SK-N-SH (cell line): ENCODE results near the gene GPR39. TPM values are rescaled to one million over a fixed set of nuclear protein-coding genes. Genes with fewer than 3 reads are reported as not detected.

Experiments
- CTCF ChIA-PET: fragments of 300-600, 350-600 bp; formaldehyde crosslinking; extraction: SDS; loops from one replicate; lab custom pipeline; 2021; lab: Yijun Ruan, JAX
- POLR2A ChIA-PET: fragments of 350-600 bp; sonication (Branson Sonifier 250); formaldehyde crosslinking; extraction: SDS; loops from one replicate; lab custom pipeline; 2020; ENCODE audit warnings: antibody characterized with exemption, inconsistent platforms; lab: Yijun Ruan, JAX
- DNase-seq: peaks from one replicate; pipeline ENCODE4 v3.0.0; 2012
- H2AFZ ChIP-seq: fragments of 200-600 bp; sonication (generic); 2 replicates; pipeline ENCODE4 v1.8.1; 2016; ENCODE audit warnings: antibody characterized with exemption, mild to moderate bottlenecking, low read depth
- H3F3A ChIP-seq: fragments of 200-600 bp; sonication (generic); replicated peaks from 2 replicates; pipeline ENCODE3; 2016; ENCODE audit warnings: antibody characterized with exemption, mild to moderate bottlenecking; ENCODE audit not compliant: insufficient read depth
- H3K27ac ChIP-seq, 2 experiments: fragments of 200-500 bp in 1 of 2; fragments of 200-600 bp in 1 of 2; sonication (Bioruptor generic) in 1 of 2; sonication (generic), shearing (Covaris generic) in 1 of 2; 2 replicates each; pipeline versions ENCODE4 v1.5.1 to v1.6.1; 2014 to 2016; ENCODE audit warnings: low read depth in 2 of 2, inconsistent platforms in 1 of 2, low read length in 1 of 2, mild to moderate bottlenecking in 1 of 2, mixed read lengths in 1 of 2
- H3K27me3 ChIP-seq: fragments of 200-600 bp; sonication (generic), shearing (Covaris generic); 2 replicates; pipeline ENCODE4 v1.6.1; 2016; ENCODE audit warnings: mixed run types; ENCODE audit not compliant: insufficient read depth
- H3K36me3 ChIP-seq, 2 experiments: fragments of 200-500 bp in 1 of 2; fragments of 200-600 bp in 1 of 2; sonication (Bioruptor generic) in 1 of 2; sonication (generic) in 1 of 2; replicated peaks in 1 of 2; 2 replicates each; pipeline versions ENCODE3 to v1.5.1; 2014 to 2016; ENCODE audit warnings: low read length in 1 of 2, mild to moderate bottlenecking in 1 of 2; ENCODE audit not compliant: insufficient read depth in 2 of 2, control insufficient read depth in 1 of 2
- H3K4me1 ChIP-seq, 2 experiments: fragments of 200-500 bp in 1 of 2; fragments of 200-600 bp in 1 of 2; sonication (Bioruptor generic) in 1 of 2; sonication (generic), shearing (Covaris generic) in 1 of 2; 2 replicates each; pipeline versions ENCODE4 v1.5.1 to v1.6.1; 2014 to 2016; ENCODE audit warnings: low read depth in 1 of 2, low read length in 1 of 2, mixed run types in 1 of 2; ENCODE audit not compliant: insufficient read depth in 2 of 2, control insufficient read depth in 1 of 2
- H3K4me2 ChIP-seq: fragments of 200-600 bp; sonication (generic), shearing (Covaris generic); 2 replicates; pipeline ENCODE4 v1.6.1; 2017; ENCODE audit warnings: mixed run types
- H3K4me3 ChIP-seq, 2 experiments: fragments of 200-500 bp in 1 of 2; fragments of 200-600 bp in 1 of 2; sonication (Bioruptor generic) in 1 of 2; sonication (generic), shearing (Covaris generic) in 1 of 2; 2 replicates each; pipeline versions ENCODE4 v1.5.1 to v1.8.1; 2014 to 2016; ENCODE audit warnings: low read depth in 2 of 2, inconsistent platforms in 1 of 2, low read length in 1 of 2, mild to moderate bottlenecking in 1 of 2, mixed read lengths in 1 of 2, moderate library complexity in 1 of 2
- H3K79me2 ChIP-seq: fragments of 200-600 bp; sonication (generic); 2 replicates; pipeline ENCODE4 v1.8.1; 2017; ENCODE audit warnings: mild to moderate bottlenecking; ENCODE audit not compliant: insufficient read depth
- H3K9ac ChIP-seq: fragments of 200-600 bp; sonication (generic); 2 replicates; pipeline ENCODE4 v1.6.1; 2017; ENCODE audit warnings: mixed run types
- H3K9me2 ChIP-seq: fragments of 200-600 bp; sonication (generic); 2 replicates; pipeline ENCODE4 v1.6.1; 2017; ENCODE audit warnings: mixed run types
- H3K9me3 ChIP-seq: fragments of 200-600 bp; sonication (generic); 2 replicates; pipeline ENCODE4 v1.6.1; 2017; ENCODE audit warnings: mixed run types, mild to moderate bottlenecking, moderate library complexity
- H4K20me1 ChIP-seq: fragments of 200-600 bp; sonication (generic); 2 replicates; pipeline ENCODE4 v1.6.1; 2017; ENCODE audit warnings: mild to moderate bottlenecking, mixed run types; ENCODE audit not compliant: insufficient read depth
- CHD2 ChIP-seq: fragments of 150-350 bp; IDR thresholded peaks from 2 replicates; pipeline ENCODE4 v1.6.1; 2018; ENCODE audit warnings: low read length; ENCODE audit not compliant: partially characterized antibody
- CTCF ChIP-seq: fragments of 200-600 bp; sonication (generic); IDR thresholded peaks from 2 replicates; pipeline ENCODE4 v1.6.1; 2017; ENCODE audit warnings: antibody characterized with exemption, mild to moderate bottlenecking, moderate library complexity
- EP300 ChIP-seq, 2 experiments: IDR thresholded peaks; 2 replicates each; pipeline versions ENCODE4 v1.4.0 to v1.6.1; 2012; ENCODE audit warnings: borderline replicate concordance in 1 of 2, low read depth in 1 of 2, low read length in 1 of 2
- FOSL2 ChIP-seq: IDR thresholded peaks from 2 replicates; pipeline ENCODE4 v1.4.0; 2012; ENCODE audit warnings: low read depth, mild to moderate bottlenecking, moderate library complexity, borderline replicate concordance
- FOXM1 ChIP-seq: IDR thresholded peaks from 2 replicates; pipeline ENCODE4 v1.4.0; 2012; ENCODE audit warnings: low read depth, mild to moderate bottlenecking
- GABPA ChIP-seq: IDR thresholded peaks from 2 replicates; pipeline ENCODE4 v1.4.0; 2012; ENCODE audit warnings: low read depth, mild to moderate bottlenecking
- MEF2A ChIP-seq: IDR thresholded peaks from 2 replicates; pipeline ENCODE4 v1.4.0; 2012; ENCODE audit warnings: low read depth, borderline replicate concordance
- NFIC ChIP-seq: IDR thresholded peaks from 2 replicates; pipeline ENCODE4 v1.4.0; 2012; ENCODE audit warnings: borderline replicate concordance
- NRF1 ChIP-seq: IDR thresholded peaks from 2 replicates; pipeline ENCODE4 v1.6.1; 2012; ENCODE audit warnings: low read depth, mild to moderate bottlenecking, low read length
- RAD21 ChIP-seq: IDR thresholded peaks from 2 replicates; pipeline ENCODE4 v1.6.1; 2012; ENCODE audit warnings: mild to moderate bottlenecking, low read length
- RCOR1 ChIP-seq: fragments of 150-350 bp; IDR thresholded peaks from 2 replicates; pipeline ENCODE4 v1.6.1; 2017; ENCODE audit warnings: antibody characterized with exemption, low read length
- TAF1 ChIP-seq: IDR thresholded peaks from 2 replicates; pipeline ENCODE4 v1.6.1; 2012; ENCODE audit warnings: low read depth, mild to moderate bottlenecking, low read length, moderate library complexity, borderline replicate concordance
- TCF12 ChIP-seq: IDR thresholded peaks from 2 replicates; pipeline ENCODE4 v1.4.0; 2012
- USF1 ChIP-seq: IDR thresholded peaks from 2 replicates; pipeline ENCODE4 v1.4.0; 2012; ENCODE audit warnings: low read depth, borderline replicate concordance
- USF2 ChIP-seq: fragments of 150-350 bp; IDR thresholded peaks from 2 replicates; pipeline ENCODE4 v1.6.1; 2017; ENCODE audit warnings: antibody characterized with exemption, low read length, low read depth, borderline replicate concordance
- YY1 ChIP-seq: IDR thresholded peaks from 2 replicates; pipeline ENCODE4 v1.4.0; 2012; ENCODE audit warnings: low read depth, mild to moderate bottlenecking
- WGBS: methylation state at CpG from one replicate; pipeline ENCODE4 v1.1.6; 2017; ENCODE audit warnings: low lambda C conversion rate; 5-methylcytosine and 5-hydroxymethylcytosine counted together
- polyA plus RNA-seq, 3 experiments: library from polyadenylated mRNA; depleted of rRNA; stranded (reverse); fragments of >200 nt; gene quantifications; 2 replicates each; pipeline ENCODE4 v1.2.3, GENCODE V29; 2012
- TF ChIP-seq, protein P1 (sequence below): IDR thresholded peaks from 2 replicates; pipeline ENCODE4 v1.4.0; 2012; ENCODE audit warnings: low read depth, borderline replicate concordance

Gene GPR39
- polyA plus RNA-seq, 1 of the 3 experiments (the other 2 are of a cell fraction): 2.3 TPM

- DNase-seq: no peak
- Histone ChIP-seq H3K4me1 (peaks cover 0 to 7% of the 10 kb centered on the region in 2 experiments; a peak in 2 of 4 replicates), H3K79me2 (no peaks in the 10 kb centered on the region), H2AFZ (no peak overlapping the region), H3K4me2 (no peak overlapping the region), H3K9me2 (no peaks in the 10 kb centered on the region), H3K4me3 (no peak overlapping the region), H3K27me3 (no peaks in the 10 kb centered on the region), H3K36me3 (no peaks in the 10 kb centered on the region), H4K20me1 (no peaks in the 10 kb centered on the region), H3K27ac (no peak overlapping the region), H3F3A (no peaks in the 10 kb centered on the region), H3K9me3 (no peaks in the 10 kb centered on the region), H3K9ac (no peak overlapping the region)
- ChIA-PET CTCF (interaction anchor here (1.3 kb wide), 1 partner anchor 68 kb away, joined by 4 read pairs; no protein-coding TSS in a partner anchor), POLR2A (no interaction called here)
- WGBS: 71% methylated on average over 3 of the region's 3 CpGs
- TF ChIP-seq CTCF (no peak), NRF1 (no peak), TCF12 (no peak), FOSL2 (no peak)
Measured at GRCh38 chr2:132478461-132479105, 62.0 kb downstream of the GPR39 start.

DNA sequence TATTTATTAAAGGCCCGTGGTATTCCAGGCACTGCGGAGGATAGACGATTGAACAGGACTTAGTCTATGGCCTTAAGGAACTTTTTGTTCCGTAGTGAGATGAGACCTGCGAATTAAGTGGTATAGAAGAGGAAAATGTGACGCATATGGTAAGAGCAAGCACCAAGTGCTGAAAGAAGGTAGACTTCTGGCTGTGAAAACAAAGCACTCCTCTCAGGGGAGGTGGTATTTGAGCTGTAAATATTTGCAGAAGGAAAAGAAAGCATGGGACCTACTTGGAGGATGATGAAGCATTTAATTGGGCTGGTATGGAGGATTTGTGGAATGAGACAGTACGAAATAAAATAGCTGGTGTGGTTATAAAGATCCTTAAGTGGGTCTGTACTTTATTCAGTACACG lies 62.5 kb downstream of the GPR39 start:
- no peaks in the 10 kb centered on the region for H3K9me3 ChIP-seq
- no peaks in the 10 kb centered on the region for H3K79me2 ChIP-seq
- H3F3A ChIP-seq: no peaks in the 10 kb centered on the region
- H3K36me3 ChIP-seq: no peaks in the 10 kb centered on the region
- no peak for DNase-seq
- TF ChIP-seq NFIC (no peak), CHD2 (no peak)
- H3K27me3 ChIP-seq: no peaks in the 10 kb centered on the region
- ChIA-PET POLR2A (no interaction called here), CTCF (interaction anchor here (1.3 kb wide), 1 partner anchor 68 kb away, joined by 4 read pairs; no protein-coding TSS in a partner anchor)
- no peak overlapping the region for H3K9ac ChIP-seq
- H3K27ac ChIP-seq: no peak overlapping the region
- no peak overlapping the region for H3K4me2 ChIP-seq
- H3K4me1 ChIP-seq: peaks cover 0 to 3% of the 10 kb centered on the region in 2 experiments; a peak in 2 of 4 replicates
- WGBS: 71% methylated on average over 8 of the region's 8 CpGs
- no peak overlapping the region for H3K4me3 ChIP-seq
- no peaks in the 10 kb centered on the region for H3K9me2 ChIP-seq
- H4K20me1 ChIP-seq: no peaks in the 10 kb centered on the region
- no peak overlapping the region for H2AFZ ChIP-seq

- H3K27ac ChIP-seq: no peak overlapping the region
- no peak overlapping the region for H3K4me2 ChIP-seq
- H4K20me1 ChIP-seq: no peaks in the 10 kb centered on the region
- no peaks in the 10 kb centered on the region for H3F3A ChIP-seq
- ChIA-PET POLR2A (no interaction called here), CTCF (no interaction called here)
- H2AFZ ChIP-seq: no peak overlapping the region
- H3K4me3 ChIP-seq: no peak overlapping the region
- H3K36me3 ChIP-seq: no peaks in the 10 kb centered on the region
- H3K9me2 ChIP-seq: no peaks in the 10 kb centered on the region
- DNase-seq: no peak
- no peaks in the 10 kb centered on the region; a peak in 2 of 4 replicates for H3K4me1 ChIP-seq
- no peaks in the 10 kb centered on the region for H3K9me3 ChIP-seq
- no peak overlapping the region for H3K9ac ChIP-seq
- H3K27me3 ChIP-seq: no peaks in the 10 kb centered on the region
- no peaks in the 10 kb centered on the region for H3K79me2 ChIP-seq
- WGBS: 65% methylated on average over 3 of the region's 3 CpGs
- TF ChIP-seq MEF2A (no peak), FOSL2 (no peak), RAD21 (no peak), USF1 (no peak), GABPA (no peak), TAF1 (no peak), YY1 (no peak), FOXM1 (no peak), EP300 (IDR thresholded peaks at IDR 0.05; ENCODE audit: borderline replicate concordance in 1 of 2, low read depth in 1 of 2, low read length in 1 of 2) (no peak), RCOR1 (no peak), USF2 (no peak)
- TF ChIP-seq, protein P1, sequence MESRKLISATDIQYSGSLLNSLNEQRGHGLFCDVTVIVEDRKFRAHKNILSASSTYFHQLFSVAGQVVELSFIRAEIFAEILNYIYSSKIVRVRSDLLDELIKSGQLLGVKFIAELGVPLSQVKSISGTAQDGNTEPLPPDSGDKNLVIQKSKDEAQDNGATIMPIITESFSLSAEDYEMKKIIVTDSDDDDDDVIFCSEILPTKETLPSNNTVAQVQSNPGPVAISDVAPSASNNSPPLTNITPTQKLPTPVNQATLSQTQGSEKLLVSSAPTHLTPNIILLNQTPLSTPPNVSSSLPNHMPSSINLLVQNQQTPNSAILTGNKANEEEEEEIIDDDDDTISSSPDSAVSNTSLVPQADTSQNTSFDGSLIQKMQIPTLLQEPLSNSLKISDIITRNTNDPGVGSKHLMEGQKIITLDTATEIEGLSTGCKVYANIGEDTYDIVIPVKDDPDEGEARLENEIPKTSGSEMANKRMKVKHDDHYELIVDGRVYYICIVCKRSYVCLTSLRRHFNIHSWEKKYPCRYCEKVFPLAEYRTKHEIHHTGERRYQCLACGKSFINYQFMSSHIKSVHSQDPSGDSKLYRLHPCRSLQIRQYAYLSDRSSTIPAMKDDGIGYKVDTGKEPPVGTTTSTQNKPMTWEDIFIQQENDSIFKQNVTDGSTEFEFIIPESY: no peak
Measured at GRCh38 chr2:132482821-132483220, 66.2 kb downstream of the GPR39 start.
